ENCODE measurements around the gene LHPP.
"Not testable (repeated sequence)": the region's sequence is repeated elsewhere in the genome, so short reads cannot be mapped to it uniquely, and the experiment has no call there.

The LHPP gene

DNA sequence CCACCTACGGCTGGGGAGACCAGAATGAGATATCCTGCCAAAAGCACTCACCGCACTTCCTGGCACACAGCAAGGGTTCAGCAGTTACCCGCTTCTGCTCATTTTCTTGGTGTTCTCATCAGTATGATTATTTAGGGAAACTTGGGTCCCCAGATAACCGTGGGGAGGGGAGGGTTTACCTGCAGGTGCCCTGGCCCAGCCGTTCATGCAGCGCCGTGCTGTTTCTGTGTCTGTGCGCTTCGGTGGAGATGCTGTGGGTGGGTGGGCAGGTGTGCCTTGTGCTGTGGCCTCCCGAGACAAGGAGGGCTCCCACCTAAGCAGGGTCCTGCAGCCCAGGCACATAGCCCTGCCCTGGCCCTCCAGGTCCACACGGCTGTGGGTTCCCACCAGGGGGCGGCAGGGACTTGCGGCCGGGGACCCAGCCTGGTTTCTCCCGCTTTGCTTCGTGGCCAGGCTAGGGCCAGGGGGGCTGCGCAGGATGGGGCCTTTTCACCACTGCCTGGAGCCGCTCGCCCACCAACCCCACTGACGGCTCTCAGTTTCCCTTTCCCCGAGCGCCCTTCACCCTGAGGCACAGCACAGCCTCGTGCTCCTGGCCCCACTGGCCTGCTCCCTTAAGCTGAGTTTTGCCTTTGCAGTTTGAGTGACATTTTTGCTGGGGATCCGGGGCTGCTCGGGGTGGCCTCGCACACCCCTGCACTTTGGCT, 78.5 kb downstream of the LHPP start:
- DNase-seq: peak; percentile 75

DNA sequence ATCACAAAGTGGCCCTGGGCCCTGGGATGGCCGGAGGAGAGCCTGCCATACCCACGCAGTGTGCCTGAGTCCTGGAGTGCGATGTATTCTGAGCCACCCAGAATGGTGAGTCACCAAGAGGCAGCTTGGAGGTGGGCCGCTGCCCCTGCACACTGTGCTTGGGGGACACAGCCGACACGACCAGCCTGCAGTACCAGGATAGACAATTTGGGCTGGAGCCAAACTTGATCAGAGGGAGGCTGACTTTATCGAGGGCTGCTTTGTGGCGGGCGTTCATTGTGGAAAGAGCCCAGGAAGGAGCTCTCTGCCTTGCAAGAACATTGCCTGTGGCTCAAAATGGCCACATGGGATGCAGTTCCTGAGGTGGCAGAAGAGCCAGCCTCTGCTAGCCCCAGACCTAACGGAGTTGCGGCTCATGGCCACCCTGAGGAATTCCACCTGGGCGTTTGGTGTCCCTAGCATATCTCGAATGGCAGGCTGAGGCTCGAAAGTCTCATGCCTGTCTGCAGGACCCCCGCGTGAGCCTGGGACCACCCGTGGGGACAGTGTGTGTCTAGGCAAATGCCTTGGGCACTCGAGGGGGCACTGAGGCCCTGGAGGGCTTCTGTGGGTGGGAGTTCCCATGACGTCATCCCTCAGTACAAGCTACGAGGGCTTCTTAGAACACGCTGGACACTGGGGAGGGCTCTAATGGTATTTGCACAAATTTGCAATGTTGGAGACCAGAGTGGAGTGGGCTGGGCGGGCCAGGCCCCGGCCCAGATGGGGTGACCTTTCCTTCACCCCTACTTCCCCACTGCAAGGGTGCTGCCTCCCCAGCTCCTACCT, 79.7 kb downstream of the LHPP start:
- DNase-seq: no peak

DNA sequence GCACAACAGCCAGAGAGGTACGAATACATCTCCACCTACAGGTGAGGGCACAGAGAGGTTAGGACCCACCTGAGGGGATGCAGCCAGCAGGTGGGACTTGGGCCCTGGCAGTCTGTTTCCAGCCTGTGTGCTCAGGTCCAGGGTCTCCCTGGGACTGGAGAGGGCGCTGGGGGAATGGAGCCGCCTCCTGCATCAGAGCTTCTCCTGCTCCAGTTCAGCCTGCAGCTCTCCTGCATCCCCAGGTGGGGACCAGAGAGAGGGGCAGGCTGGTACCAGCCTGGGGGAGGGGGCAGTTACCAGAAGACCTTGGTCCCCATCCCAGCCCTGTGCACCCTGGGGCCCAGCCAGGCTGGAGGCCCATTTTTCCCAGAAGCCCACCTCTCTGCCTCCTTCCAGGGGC, 80.7 kb downstream of the LHPP start:
- DNase-seq: no peak

DNA sequence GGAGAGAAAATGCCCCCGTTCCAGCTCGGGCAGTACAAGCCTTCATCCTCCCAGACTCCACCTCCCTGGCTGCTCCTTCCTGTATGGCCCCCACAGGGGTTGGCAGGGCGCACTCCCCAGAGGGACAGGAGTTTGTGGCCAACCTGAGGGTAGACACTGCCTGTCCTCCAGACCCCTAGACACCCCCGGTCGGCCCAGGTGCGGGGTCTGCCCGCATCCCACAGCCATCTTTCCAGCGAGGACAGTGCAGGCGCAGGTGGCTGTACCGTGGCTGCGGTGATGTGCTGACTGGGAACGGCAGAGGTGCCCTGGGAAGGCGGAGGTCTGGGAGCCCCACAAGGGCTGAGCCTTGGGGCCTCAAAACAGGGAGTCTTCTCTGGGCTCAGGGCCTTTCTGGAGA, 81.5 kb downstream of the LHPP start:
- DNase-seq: no peak

DNA sequence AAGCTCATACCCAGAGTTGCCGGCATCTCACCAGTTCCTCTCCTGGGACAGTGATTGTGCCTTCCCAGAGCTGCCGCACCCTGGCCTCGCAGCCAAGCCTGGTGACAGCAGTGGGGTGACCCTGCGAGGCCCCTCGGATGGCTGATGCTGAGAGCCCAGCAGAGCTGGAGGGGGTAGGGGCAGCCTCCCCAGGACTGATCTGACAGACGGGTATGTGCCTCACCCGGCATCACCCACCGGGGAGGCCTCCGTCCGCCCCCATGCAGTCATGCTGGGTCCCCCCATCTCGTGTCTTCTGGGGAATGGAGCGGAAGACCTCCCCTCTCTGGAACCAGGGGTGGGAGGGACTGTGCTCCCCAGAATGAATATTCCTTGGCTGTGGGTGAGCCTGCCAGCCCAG, 82.3 kb downstream of the LHPP start:
- no peak for DNase-seq

DNA sequence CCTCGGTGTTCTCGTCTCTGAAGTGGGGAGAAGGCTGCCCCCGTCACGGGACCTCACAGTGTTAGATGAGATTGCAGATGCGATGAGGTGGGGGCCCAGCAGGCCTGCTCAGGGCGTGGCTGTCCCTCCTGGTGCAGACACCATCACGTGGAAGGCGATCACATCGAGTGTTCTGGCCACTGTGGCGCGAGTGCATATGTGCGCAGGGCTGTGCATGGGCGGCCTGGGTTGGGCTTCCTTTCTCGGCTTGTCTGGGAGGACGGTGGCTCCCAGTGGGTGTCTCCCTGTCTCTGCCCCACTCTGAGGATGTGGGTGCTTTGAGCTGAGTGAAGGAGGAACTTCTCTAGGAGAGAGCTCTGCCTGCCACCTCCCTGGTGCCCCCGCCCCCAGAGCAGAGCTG, 83.1 kb downstream of the LHPP start:
- no peak for DNase-seq

DNA sequence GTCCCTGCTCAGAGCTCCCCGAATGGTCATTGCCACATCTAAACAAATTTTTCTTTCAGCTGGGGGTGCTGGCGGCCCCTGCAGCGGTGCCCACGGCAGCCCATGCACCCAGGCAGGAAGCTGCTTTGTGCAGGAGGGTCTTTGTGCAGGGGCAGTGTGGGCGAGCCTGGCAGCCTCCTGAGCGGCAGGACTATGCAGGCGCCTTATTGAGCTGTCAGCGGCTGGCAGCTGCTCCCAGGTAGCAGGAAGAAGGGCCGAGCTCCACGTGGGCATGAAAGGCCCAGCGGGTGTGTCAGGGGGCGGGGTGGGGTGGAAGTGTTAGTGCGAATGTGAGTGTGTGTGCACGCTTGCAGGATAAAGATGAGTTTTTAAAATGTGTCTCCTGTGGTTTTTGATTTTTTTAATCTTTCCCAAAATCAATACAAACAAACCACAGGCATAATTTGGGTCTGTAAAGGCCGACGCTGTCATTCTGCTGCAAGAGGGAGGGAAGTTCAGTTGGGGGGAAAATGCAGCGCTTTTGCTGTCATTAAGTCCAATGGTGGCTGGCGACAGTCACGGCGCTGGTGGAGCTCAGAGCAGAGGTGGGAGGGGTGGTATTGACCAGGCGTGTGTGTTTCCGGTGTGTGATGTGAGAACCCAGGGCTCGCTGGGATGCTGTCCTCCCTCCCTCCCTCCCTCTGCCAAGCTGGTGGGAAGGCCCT, 83.9 kb downstream of the LHPP start:
- DNase-seq: no peak

DNA sequence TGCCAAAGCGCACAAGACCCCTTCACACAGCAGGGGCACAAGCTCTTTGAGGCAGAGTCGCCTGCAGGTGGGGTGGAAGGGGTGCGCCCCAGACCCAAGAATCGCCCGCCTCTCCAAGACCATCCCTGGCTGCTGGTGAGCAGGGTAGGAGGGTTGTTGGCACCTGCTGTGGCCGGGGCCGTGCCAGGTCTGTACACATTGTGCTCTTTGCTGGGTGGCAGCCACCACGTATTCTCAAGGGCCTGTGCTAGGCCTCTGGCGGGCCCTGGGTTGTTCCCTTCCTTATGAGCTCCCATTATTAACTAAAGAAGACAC, 84.4 kb downstream of the LHPP start:
- no peak for DNase-seq

DNA sequence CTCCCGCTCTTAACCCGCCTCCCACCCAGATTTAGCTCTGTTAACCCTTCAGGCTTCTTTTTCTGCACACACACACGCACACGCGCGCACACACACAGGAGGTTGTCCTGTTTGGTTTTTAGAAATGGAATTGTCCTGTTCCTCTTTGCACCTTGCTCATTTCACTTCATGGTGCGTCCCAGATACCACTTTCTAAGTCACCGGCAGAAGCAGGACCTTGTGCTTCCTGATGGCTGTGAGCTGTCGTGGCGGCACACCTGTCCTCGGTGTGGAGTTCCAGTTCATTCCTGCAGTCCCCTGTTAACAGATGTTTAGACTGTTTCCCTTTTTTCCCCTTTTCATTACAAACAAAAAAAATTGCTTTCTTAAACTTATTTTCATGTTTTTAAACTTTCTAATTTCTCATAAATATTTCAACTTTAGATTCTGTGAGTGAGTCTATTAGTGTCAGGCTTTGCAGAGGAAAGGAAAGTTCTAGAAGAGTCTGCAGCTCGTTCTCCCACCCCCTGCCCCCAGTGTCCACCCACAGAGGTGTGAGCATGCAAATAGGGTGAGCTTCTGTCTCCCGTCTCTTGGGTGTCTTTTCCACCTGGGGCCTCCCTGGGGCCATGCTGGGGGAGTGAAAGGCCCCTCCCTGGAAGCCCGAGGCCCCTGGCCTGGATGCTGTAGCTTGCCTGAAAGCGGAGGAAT, 85.5 kb downstream of the LHPP start:
- DNase-seq: no peak

DNA sequence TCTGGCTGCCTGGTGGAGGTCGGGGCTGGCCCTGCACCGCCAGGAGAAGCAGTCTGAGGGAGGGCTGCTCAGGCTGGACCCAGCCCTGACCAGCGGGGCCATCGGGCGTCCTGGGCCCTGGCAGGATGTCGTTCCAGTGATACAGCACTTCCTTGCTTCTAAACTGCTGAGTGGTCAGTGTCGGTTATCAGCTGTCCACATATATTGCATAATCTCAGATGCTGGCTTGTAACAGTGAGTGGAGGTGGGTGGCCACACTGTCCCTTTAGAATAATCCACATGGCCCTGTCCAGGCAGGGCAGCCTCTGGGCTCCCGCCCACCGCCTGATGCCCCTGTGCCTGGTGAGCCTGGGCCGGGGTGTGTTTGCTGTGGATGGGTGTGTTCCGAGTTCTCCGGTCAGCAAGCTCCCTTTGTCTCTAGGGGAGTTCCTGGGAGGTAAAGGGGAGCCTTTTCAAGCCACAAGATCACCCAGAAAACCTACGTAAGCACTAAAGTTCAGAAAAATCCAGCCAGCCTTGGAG, 86.1 kb downstream of the LHPP start:
- no peak for DNase-seq

DNA sequence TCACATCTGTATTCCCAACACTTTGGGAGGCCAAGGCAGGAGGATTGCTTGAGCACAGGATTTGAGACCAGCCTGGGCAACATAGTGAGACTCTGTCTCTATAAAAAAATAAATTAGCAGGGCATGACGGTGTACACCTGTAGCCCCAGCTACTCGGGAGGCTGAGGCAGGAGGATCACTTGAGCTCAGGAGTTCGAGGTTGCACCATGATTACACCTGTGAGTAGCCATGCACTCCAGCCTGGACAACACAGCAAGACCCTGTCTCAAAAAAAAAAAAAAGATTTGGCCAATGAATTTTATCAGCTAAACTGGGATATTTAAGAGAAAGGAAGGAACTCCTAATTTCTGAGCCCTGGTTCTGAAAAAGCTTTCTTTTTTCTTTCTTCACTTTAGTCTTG, 87.5 kb downstream of the LHPP start:
- not testable (repeated sequence) for DNase-seq

DNA sequence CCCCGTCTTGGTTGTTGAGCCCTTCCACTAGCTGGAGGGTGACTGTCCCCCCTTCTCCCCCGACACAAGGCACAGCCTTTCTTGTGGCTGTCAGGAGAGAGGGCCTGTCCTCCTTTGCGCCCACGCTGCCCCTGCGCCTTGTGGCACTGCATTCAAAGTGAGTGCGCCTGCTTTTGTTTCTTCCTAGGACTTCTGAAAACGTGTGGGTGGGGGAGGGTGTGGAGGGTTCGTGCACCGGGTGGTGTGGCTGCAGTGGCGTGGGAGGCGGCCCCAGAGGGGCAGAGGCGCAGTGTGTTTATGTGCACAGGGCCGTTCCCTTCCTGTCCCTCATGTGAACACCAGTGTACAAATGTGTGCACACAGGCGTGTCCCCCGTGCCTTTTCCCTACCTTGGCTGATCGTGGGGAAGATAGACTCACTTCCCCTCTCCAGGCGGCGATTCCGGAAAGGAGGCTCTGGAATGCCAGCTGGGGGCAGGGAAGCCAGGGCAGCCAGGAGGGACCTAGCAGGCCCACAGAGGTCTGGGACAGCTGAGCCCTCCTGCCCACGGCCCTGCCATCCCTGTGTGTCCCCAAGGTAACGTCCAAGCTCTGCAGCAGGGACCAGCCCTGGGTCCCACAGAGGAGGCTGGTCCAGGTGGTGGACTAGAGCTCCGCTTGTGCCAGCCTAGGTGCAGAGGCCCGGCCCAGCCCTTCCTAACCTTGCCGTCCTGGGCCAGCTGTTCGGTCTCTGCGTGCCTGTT, 88.8 kb downstream of the LHPP start:
- no peak for DNase-seq

DNA sequence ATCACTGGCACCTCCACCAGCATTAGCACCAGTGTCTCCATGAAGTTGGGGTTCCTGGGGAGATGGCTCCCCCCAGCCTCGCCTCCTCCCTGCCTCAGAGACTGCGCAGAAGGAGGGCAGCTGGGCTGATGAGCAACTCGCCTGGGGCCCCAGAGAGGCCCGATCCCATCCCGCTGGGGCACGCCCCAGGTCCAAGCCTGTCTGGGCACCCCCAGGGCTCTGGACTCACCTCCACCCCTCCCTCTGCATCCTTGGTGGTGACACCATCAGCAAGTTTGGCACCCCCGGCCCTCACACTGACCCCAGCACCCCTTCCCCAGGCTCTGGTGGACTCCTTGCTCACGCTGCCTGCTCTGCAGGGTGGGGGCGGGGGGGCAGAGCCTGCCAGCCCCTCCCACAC, 89.5 kb downstream of the LHPP start:
- no peak for DNase-seq

DNA sequence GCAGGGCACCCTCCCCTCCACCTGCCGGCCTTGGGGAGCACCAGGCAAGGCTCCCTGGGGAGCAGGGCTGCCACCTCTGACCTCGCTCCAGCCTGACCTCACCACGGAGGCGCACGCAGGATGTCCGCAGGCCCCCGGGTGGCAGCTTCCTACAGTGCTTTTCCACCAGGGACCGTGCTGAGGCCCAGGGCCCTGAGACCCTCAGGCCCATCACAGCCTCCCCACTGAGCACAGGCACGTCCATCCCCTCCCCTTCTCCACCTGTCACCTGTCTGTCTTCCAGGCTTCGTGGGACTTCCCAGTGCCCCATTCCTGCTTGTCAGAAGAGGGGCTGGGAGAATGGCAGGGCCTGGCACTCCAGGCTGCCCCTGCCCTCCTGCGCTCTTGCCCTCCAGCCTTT, 90.1 kb downstream of the LHPP start:
- no peak for DNase-seq

DNA sequence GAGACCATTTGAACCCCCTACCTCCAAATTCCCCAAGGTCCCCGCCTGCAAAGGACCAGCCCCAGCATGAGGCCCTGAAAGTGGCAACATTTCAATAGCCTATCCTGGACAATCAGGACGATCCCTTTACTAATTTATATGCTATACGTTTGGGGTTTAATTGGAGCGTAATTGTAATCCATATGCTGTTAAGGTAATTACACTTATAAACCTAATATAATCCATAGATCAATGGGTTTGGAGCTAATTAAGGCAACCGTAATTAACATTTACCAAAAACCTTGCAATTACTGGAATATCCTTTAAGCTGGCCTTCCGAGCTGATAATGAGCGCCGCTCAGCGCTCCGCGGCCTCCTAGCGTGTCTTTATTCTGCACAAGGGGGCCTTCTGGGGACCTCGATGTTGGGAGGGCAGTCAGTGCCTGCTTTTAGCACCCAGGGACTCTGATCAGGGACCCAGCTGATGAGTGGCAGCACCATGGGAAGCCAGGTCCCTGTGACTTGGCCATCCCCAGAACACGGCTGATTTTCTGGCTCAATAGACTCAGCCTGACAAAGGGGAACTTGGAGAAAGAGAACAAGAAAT, 91.2 kb downstream of the LHPP start:
- DNase-seq: peak; percentile 61

DNA sequence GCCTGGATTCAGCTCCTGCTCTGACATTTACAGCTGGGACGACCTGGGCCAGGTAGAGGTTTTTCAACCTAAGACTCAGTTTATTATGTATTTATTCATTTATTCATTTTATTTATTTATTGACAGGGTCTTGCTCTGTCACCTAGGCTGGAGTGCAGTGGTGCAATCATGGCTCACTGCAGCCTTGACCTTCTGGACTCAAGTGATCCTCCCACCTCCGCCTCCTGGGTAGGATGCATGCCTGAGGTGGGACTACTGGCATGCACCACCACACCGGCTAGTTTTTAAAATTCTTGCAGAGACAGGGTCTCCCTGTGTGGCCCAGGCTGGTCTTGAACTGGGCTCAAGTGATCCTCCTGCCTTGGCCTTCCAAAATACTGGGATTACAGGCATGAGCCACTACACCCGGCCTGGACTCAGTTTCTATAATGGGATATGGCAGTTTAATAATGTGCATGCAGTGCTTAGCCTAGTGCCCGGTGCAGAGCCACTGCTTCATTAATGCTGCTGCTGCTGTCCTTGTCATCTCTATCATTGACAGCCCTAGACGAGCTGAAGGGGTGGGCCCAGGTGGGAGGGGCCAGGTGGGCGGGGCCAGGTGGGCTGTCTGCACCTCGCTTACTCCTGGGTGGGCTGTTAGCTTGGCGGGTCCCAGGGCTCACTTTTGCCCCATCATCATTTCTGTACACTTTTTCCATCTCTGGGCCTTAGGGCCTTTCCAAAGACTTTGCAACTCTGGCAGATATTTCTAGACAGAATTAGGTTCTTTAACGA, 92.6 kb downstream of the LHPP start:
- DNase-seq: no peak

DNA sequence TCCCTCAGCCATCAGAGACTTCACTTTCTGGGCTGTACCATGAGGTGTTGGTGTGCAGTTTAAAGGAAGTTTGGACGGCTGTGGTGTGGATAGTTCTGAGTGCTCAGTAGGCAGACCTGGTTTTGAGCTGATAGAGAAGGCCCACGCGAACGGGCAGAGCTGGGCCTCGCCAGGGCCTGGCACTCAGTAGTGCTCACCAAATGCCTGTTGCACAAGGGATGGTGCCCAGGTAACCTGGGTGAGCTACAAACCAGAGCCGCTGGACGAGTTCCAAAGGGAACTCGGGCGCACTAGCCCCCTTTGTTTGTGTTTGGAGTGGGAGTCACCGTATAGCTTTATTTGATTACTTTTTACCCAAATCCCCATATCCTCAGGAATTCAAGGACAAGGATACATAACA, 95.5 kb downstream of the LHPP start:
- DNase-seq: no peak

DNA sequence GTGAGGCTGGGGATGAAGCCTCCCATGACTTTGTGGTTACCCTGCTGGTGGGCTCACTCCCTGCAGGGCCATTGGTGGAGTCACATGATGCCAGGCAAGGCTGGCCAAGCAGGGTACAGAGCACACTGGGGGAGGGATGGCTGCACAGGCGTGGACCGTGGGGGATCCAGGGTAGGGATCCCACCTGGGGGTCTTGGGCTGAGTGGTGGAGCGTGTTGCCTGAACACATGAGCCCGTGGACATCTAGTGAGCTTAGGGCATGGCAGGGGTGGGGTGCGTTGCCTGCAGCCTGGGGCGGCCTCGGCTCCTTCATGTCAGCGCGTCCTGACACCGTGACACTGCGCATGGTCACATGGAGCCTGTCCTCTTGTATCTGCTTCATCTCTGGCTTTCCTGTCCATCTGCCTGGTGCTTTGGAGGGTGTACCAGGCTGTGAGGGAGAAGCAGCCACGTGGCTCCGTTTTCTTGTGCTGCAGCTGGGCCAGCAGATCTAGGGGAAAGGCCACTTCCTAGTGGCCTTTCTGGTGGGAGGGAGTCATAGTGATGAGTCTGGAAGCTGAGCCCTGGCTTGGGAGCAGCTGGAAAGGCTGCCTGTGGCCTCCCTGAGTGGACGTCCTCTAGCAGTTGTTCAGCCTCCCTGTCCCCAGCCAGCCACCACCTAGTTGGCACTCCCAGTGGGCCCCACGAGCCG, 96.2 kb downstream of the LHPP start:
- no peak for DNase-seq

DNA sequence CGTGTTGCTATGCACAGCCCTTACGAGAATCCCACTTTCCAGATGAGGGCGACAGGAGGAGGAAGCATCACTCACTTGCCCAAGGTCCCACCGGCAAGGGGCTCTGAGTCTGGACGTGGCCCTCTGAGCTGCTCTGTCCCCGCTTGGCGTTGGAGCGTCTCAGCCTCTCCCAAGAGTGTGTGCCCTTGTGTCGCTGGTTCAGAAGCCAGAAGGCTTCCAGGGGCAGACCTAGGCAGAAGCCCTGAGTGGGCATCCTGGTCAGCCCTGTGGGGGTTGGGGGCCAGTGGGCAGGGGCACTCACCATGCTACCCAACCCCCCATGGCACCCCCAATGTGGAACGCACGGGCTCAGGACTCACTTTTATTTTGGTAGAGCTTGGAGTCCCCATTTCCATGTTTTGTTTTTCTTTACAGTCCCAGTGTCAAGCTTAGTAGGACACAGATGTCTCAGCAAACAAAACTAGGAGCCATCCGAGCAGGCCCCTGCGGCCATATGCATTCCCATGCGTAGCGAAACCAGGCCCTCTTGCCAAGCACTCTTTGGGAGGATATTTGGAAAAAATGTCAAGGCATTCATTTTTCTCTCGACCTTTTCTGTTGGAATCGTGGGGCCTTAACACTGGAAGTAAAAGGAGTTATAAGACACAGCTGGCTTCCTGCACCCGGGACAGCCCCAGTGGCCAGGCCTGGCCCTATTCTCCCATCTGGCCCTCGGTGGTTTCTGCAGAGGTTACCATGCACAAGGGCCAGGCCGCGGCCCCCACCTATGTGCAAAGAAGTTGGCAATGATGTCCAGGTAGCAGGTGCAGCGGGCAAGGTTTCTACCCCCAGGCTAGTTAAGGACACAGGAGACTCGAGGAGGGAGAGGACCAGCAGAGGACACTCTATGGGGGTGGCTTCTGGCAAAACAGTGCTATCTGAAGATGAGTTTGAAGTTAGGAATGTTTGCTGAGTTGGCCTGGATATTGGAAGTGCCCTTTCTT, 97.0 kb downstream of the LHPP start:
- DNase-seq: no peak

Measured in eye (tissue), 1 donor.